Measurements from ENCODE around the gene HSPH1.
A peak's percentile ranks its signal among the peaks of the same experiment; 100 is the strongest.

HSPH1 gene

GRCh38 chr13:31161557-31162150, at the start of gene HSPH1:
Gene HSPH1, minus strand, starts transcription at chr13:31161904. Its CDS starts 322 bp downstream, at chr13:31161582.
- peak; percentile 97 to 99 for DNase-seq (ENCODE audit: low read depth in 2 of 2)

- DNase-seq (ENCODE audit: low read depth in 2 of 2): no peak
These were observed 48.1 kb upstream of the HSPH1 start for GRCh38 chr13:31209841-31210210.

GRCh38 chr13:31209172-31209840, 47.6 kb upstream of the HSPH1 start:
- no peak for DNase-seq (ENCODE audit: low read depth in 2 of 2)

GRCh38 chr13:31208559-31209122, 46.9 kb upstream of the HSPH1 start:
- DNase-seq (ENCODE audit: low read depth in 2 of 2): no peak

- no peak for DNase-seq (ENCODE audit: low read depth in 2 of 2)
These were observed 46.2 kb upstream of the HSPH1 start for GRCh38 chr13:31207661-31208552.

- no peak for DNase-seq (ENCODE audit: low read depth in 2 of 2)
These were observed 42.9 kb upstream of the HSPH1 start for GRCh38 chr13:31204592-31204991.

- DNase-seq (ENCODE audit: low read depth in 2 of 2): no peak
These were observed 39.8 kb upstream of the HSPH1 start for GRCh38 chr13:31201341-31202031.

GRCh38 chr13:31200637-31200971, 38.9 kb upstream of the HSPH1 start:
- peak in 1 of 2 donors; percentile 17 for DNase-seq (ENCODE audit: low read depth in 2 of 2)

- DNase-seq (ENCODE audit: low read depth in 2 of 2): peak; percentile 50 to 66
These were observed 38.3 kb upstream of the HSPH1 start, which contains the start of gene B3GLCT for GRCh38 chr13:31199849-31200636. Gene B3GLCT, plus strand, starts transcription at chr13:31199975. Its CDS starts 110 bp downstream, at chr13:31200085.

- DNase-seq (ENCODE audit: low read depth in 2 of 2): no peak
These were observed 37.8 kb upstream of the HSPH1 start for GRCh38 chr13:31199527-31199848.

GRCh38 chr13:31198519-31198918, 36.8 kb upstream of the HSPH1 start:
- DNase-seq (ENCODE audit: low read depth in 2 of 2): no peak

GRCh38 chr13:31196992-31197391, 35.3 kb upstream of the HSPH1 start:
- DNase-seq (ENCODE audit: low read depth in 2 of 2): no peak

GRCh38 chr13:31195616-31196015, 33.9 kb upstream of the HSPH1 start:
- no peak for DNase-seq (ENCODE audit: low read depth in 2 of 2)

GRCh38 chr13:31192306-31192705, 30.6 kb upstream of the HSPH1 start:
- DNase-seq (ENCODE audit: low read depth in 2 of 2): no peak

- DNase-seq (ENCODE audit: low read depth in 2 of 2): no peak
These were observed 30.0 kb upstream of the HSPH1 start for GRCh38 chr13:31191748-31192147.

GRCh38 chr13:31184981-31185645, 23.4 kb upstream of the HSPH1 start:
- no peak for DNase-seq (ENCODE audit: low read depth in 2 of 2)

GRCh38 chr13:31184451-31184850, 22.7 kb upstream of the HSPH1 start:
- no peak for DNase-seq (ENCODE audit: low read depth in 2 of 2)

- DNase-seq (ENCODE audit: low read depth in 2 of 2): no peak
These were observed 21.3 kb upstream of the HSPH1 start for GRCh38 chr13:31182987-31183386.

GRCh38 chr13:31179754-31180153, 18.1 kb upstream of the HSPH1 start:
- no peak for DNase-seq (ENCODE audit: low read depth in 2 of 2)

- no peak for DNase-seq (ENCODE audit: low read depth in 2 of 2)
These were observed 17.5 kb upstream of the HSPH1 start for GRCh38 chr13:31179241-31179640.
